Embryonic facial prominence (tissue), 1 donor: ENCODE measurements around the gene NEK11.
"Not testable (repeated sequence)": the region's sequence is repeated elsewhere in the genome, so short reads cannot be mapped to it uniquely, and the experiment has no call there.

Source experiments
- DNase-seq: peaks from one replicate; pipeline ENCODE4 v3.0.0-alpha.2; 2016; ENCODE audit errors: extremely low spot score

Gene NEK11

GRCh38 chr3:131360191-131360755, 333.6 kb downstream of the NEK11 start:
- no peak for DNase-seq

GRCh38 chr3:131361066-131361463, 334.4 kb downstream of the NEK11 start:
- not testable (repeated sequence) for DNase-seq

- no peak for DNase-seq
Observed at GRCh38 chr3:131361464-131362421, 335.1 kb downstream of the NEK11 start.

- no peak for DNase-seq
Observed at GRCh38 chr3:131363275-131363674, 336.6 kb downstream of the NEK11 start.

GRCh38 chr3:131370935-131371687, 344.4 kb downstream of the NEK11 start:
- DNase-seq: no peak

DNA sequence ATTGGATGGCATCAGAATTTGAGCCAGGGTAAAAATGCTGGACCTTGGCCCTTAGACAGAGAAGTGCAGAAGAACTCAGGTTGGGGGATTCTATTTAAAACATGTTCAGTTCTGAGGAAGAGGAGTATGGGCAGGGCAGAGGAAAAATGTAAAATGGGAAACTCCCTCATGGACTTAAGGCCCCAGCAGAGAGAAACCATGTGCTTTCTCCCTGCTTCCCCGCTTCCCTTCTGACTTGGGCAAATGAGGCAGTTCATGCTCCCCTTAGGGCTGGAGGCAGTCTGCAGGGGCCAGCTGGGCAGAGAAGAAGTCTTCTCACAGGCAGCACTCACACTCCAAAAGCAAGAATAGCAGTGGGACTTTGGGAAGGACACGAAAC, 345.0 kb downstream of the NEK11 start:
- no peak for DNase-seq

DNA sequence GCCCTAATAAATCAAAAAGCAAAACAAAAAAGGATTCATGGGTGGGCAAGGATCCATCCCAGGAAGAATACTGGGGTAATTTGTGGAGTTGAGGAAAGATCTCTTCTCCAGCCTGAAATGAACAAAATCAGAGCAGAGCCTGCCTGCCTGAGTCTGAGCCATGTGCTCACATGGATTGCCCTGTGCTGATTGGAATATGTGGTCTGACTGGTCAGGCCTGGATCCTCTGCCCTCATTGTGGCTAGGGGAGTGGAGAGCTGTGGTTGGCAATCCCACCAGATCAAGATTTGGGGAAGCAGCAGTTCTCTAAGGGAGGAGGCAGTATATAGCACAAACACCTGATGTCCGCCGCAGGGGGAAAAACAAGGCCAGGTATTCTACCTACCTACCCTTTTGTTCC, 348.1 kb downstream of the NEK11 start:
- no peak for DNase-seq

DNA sequence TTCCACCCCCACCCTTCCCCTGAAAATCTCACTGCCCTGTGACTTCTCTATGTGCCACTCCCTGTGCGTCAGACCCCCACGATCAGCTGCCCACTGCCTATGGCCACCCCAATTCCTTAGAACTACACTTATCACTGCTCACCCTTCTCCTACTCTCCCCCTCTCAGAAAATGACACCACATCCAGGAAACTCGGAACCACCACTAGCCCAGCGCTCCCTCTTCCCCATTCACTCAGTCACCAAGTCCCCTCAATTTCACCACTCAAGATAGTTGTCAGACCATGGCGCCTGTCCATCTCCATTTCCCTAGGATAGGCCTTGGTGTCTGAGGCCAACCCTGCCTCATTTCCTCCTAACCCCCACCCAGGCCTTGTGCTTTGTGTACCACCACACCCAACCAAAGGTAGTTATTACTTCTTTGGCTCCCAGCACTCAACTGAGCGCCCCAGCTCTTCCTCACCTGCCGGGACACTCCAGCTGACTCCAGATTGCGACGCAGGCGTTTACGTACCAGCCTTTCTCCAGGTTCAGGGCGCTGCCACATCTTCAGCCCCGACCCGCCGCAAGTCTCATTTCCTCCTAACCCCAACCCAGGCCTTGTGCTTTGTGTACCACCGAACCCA, 354.3 kb downstream of the NEK11 start:
- not testable (repeated sequence) for DNase-seq

GRCh38 chr3:131381445-131382291, 355.0 kb downstream of the NEK11 start, which contains the start of gene NUDT16:
NUDT16 (plus strand) TSS chr3:131381774; CDS start chr3:131381805, 31 bp downstream.
- peak; percentile 80 for DNase-seq

GRCh38 chr3:131386429-131387165, 359.9 kb downstream of the NEK11 start:
- DNase-seq: no peak

- DNase-seq: no peak
Observed at GRCh38 chr3:131387796-131388489, 361.3 kb downstream of the NEK11 start.

DNA sequence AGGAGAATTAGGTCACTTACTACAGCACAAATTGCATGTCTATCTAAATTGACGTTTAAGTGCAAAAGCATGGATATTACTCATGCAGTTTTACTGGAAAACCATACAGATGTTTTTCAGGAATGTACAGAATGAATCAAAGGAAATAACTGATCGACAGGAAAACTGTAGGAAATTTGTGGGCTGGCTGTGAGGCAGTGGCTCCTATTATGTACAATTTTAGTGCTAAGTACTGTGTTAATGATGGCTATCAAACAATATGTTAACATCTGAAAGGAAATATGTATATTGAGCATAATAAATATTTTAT, 361.8 kb downstream of the NEK11 start:
- no peak for DNase-seq

GRCh38 chr3:131390331-131390730, 363.7 kb downstream of the NEK11 start:
- DNase-seq: no peak

GRCh38 chr3:131393051-131393450, 366.4 kb downstream of the NEK11 start:
- no peak for DNase-seq

DNA sequence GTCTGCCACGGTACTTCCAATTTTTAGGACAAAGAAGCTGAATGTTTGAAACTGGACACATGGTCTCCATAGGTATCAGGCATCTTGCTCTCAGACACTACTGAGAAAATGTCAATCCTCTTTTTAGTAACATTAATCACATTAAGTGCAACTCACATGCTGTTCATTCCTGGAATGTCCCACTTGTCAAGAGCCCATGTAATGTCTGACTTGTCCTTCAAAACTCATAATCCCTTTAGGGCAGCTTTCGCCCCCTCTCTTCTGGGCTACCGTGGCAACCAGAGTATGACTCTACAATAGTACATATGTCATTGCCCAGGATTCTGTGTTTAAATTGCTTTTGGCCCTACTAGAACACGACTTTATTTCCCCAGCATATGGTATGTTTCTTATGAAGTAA, 367.2 kb downstream of the NEK11 start:
- no peak for DNase-seq

GRCh38 chr3:131394400-131394799, 367.7 kb downstream of the NEK11 start:
- DNase-seq: no peak

DNA sequence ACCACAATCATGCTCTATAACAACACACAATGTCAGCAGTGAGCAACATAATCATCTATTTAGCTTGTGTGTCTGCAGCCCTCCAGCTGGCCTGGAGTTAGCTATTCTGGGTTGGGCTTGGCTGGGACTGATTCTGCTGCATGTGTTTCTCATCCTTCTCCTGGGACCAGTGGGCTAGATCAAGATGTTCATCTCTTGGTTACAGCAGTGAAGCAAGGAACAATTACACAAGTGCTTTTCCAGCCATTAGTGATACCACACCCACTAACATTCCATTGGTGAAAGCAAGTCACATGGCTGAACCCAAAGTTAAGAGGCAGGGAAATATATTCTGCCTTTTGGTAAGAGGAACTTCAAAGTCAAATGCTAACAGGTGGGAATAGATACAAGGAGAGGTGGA, 369.5 kb downstream of the NEK11 start:
- DNase-seq: no peak

- DNase-seq: no peak
Observed at GRCh38 chr3:131397889-131398288, 371.2 kb downstream of the NEK11 start.
